IMR-90 (cell line): ENCODE measurements around the gene MORF4L1. TPM values are rescaled to one million over a fixed set of nuclear protein-coding genes. Genes with fewer than 3 reads are reported as not detected.

Source experiments
- ATAC-seq: fragments of 200-7000 bp; cut with Tn5 transposase; 2 replicates; pipeline ENCODE4 v1.9.1; 2020; ENCODE audit warnings: low read depth, mild to moderate bottlenecking, moderate library complexity
- BruUV-seq: library from RNA; stranded (reverse); fragments of 400-500 nt; replicated peaks from 2 replicates; lab custom pipeline; 2021; lab: Mats Ljungman, UMichigan
- CTCF ChIA-PET: fragments of 300-600 bp; formaldehyde crosslinking; extraction: SDS; loops from one replicate; lab custom pipeline; 2021; ENCODE audit warnings: antibody characterized with exemption; lab: Yijun Ruan, JAX
- POLR2A ChIA-PET: fragments of 300-600 bp; sonication (Branson Sonifier 250); formaldehyde crosslinking; loops from one replicate; lab custom pipeline; 2022; ENCODE audit warnings: antibody characterized with exemption; ENCODE audit not compliant: unreplicated experiment; lab: Charles Lee
- DNase-seq: peaks from one replicate; pipeline ENCODE4 v3.0.0; 2013
- H2AFZ ChIP-seq: replicated peaks from 2 replicates; pipeline ENCODE3; 2013; ENCODE audit warnings: low read length, mild to moderate bottlenecking; ENCODE audit not compliant: poor library complexity
- H2AK5ac ChIP-seq: 2 replicates; pipeline ENCODE4 v1.6.1; 2013; ENCODE audit warnings: low read depth, low read length, inconsistent platforms
- H2AK9ac ChIP-seq: replicated peaks from 2 replicates; pipeline ENCODE3; 2013; ENCODE audit warnings: mild to moderate bottlenecking, low read depth, low read length, moderate library complexity; ENCODE audit not compliant: poor library complexity
- H2BK120ac ChIP-seq: 2 replicates; pipeline ENCODE4 v1.6.1; 2013; ENCODE audit warnings: low read depth, low read length, inconsistent platforms
- H2BK15ac ChIP-seq: 3 replicates; pipeline ENCODE4 v1.6.1; 2013; ENCODE audit warnings: low read depth, low read length, inconsistent platforms
- H2BK20ac ChIP-seq: 2 replicates; pipeline ENCODE4 v1.6.1; 2013; ENCODE audit warnings: low read depth, mild to moderate bottlenecking, inconsistent platforms, low read length, moderate library complexity
- H2BK5ac ChIP-seq: 2 replicates; pipeline ENCODE4 v1.6.1; 2013; ENCODE audit warnings: mild to moderate bottlenecking, low read depth, low read length, inconsistent platforms; ENCODE audit not compliant: poor library complexity, severe bottlenecking
- H3K14ac ChIP-seq: replicated peaks from 2 replicates; pipeline ENCODE4 v1.6.1; 2013; ENCODE audit warnings: low read depth, low read length, inconsistent platforms
- H3K18ac ChIP-seq: 2 replicates; pipeline ENCODE4 v1.6.1; 2013; ENCODE audit warnings: low read depth, low read length, control low read depth
- H3K23ac ChIP-seq: 2 replicates; pipeline ENCODE4 v1.6.1; 2013; ENCODE audit warnings: low read depth, low read length, inconsistent platforms
- H3K27ac ChIP-seq: 2 replicates; pipeline ENCODE4 v1.5.1; 2013; ENCODE audit warnings: mild to moderate bottlenecking, control low read depth, low read length; ENCODE audit not compliant: insufficient read depth
- H3K27me3 ChIP-seq: 2 replicates; pipeline ENCODE4 v1.6.1; 2013; ENCODE audit warnings: low read length; ENCODE audit not compliant: control insufficient read depth, insufficient read depth
- H3K36me3 ChIP-seq: 2 replicates; pipeline ENCODE4 v1.6.1; 2013; ENCODE audit warnings: low read length, mixed read lengths; ENCODE audit not compliant: control insufficient read depth, insufficient read depth
- H3K4ac ChIP-seq: 2 replicates; pipeline ENCODE4 v1.6.1; 2013; ENCODE audit warnings: low read depth, low read length, inconsistent platforms
- H3K4me1 ChIP-seq: 2 replicates; pipeline ENCODE4 v1.6.1; 2013; ENCODE audit warnings: low read length, mixed read lengths; ENCODE audit not compliant: control insufficient read depth, insufficient read depth
- H3K4me2 ChIP-seq: 2 replicates; pipeline ENCODE4 v1.6.1; 2013; ENCODE audit warnings: low read depth, mild to moderate bottlenecking, control low read depth, low read length, moderate library complexity
- H3K4me3 ChIP-seq: 2 replicates; pipeline ENCODE4 v1.5.1; 2013; ENCODE audit warnings: low read depth, mild to moderate bottlenecking, control low read depth, low read length, moderate library complexity; ENCODE audit not compliant: insufficient read depth
- H3K56ac ChIP-seq: 2 replicates; pipeline ENCODE4 v1.6.1; 2013; ENCODE audit warnings: low read length, inconsistent platforms; ENCODE audit not compliant: insufficient read depth; ENCODE audit errors: extremely low read depth
- H3K79me1 ChIP-seq, 2 experiments: 2 replicates each; pipeline ENCODE4 v1.6.1; 2013; ENCODE audit warnings: low read length in 2 of 2, inconsistent platforms in 1 of 2, low read depth in 1 of 2
- H3K9ac ChIP-seq: 2 replicates; pipeline ENCODE4 v1.6.1; 2013; ENCODE audit warnings: low read depth, low read length, control low read depth
- H3K9me1 ChIP-seq: 2 replicates; pipeline ENCODE4 v1.6.1; 2013; ENCODE audit warnings: low read length, inconsistent platforms; ENCODE audit not compliant: insufficient read depth
- H3K9me3 ChIP-seq: 2 replicates; pipeline ENCODE4 v1.6.1; 2013; ENCODE audit warnings: low read length; ENCODE audit not compliant: control insufficient read depth, insufficient read depth
- H4K20me1 ChIP-seq: 2 replicates; pipeline ENCODE4 v1.6.1; 2013; ENCODE audit warnings: low read length, inconsistent platforms; ENCODE audit not compliant: insufficient read depth
- H4K5ac ChIP-seq: 2 replicates; pipeline ENCODE4 v1.6.1; 2013; ENCODE audit warnings: mild to moderate bottlenecking, low read depth, low read length, control low read depth
- H4K8ac ChIP-seq, 2 experiments: 2 replicates each; pipeline ENCODE4 v1.6.1; 2013; ENCODE audit warnings: low read depth in 2 of 2, low read length in 2 of 2, control low read depth in 1 of 2, inconsistent platforms in 1 of 2
- H4K91ac ChIP-seq: 2 replicates; pipeline ENCODE4 v1.6.1; 2013; ENCODE audit warnings: low read depth, low read length, inconsistent platforms; ENCODE audit not compliant: insufficient read depth
- RCOR1 ChIP-seq: IDR thresholded peaks from 2 replicates; pipeline ENCODE4 v1.6.1; 2012; ENCODE audit warnings: mild to moderate bottlenecking, low read length, improper control_type of control experiment; ENCODE audit not compliant: insufficient replicate concordance
- WGBS, 2 experiments: methylation state at CpG; one replicate each; pipeline versions ENCODE4 v1.1.5 to v1.1.7; 2013; ENCODE audit warnings: missing lambda C conversion rate in 2 of 2; ENCODE audit not compliant: insufficient read length in 1 of 2; ENCODE audit errors: extremely low coverage in 2 of 2; 5-methylcytosine and 5-hydroxymethylcytosine counted together
- dilution Hi-C: fragments of 300-500 bp; cut with HindIII; formaldehyde crosslinking; loops from one replicate; pipeline ENCODE4 v1.14.3; 2018; ENCODE audit warnings: low sequenced_read_pairs; ENCODE audit not compliant: unreplicated experiment
- in situ Hi-C: fragments of 300-500 bp; cut with MboI; formaldehyde crosslinking; loops from 3 replicates; pipeline ENCODE4 v1.14.3; 2019; ENCODE audit warnings: low sequenced_read_pairs, inconsistent platforms, mixed read lengths
- intact Hi-C: fragments of 100-400 bp; cut with micrococcal nuclease; formaldehyde crosslinking; loops from 2 replicates; pipeline ENCODE4 v1.10.0; 2022
- polyA plus RNA-seq, 3 experiments: library from polyadenylated mRNA; depleted of rRNA; stranded (reverse); fragments of >200 nt; gene quantifications; 2 replicates each; pipeline ENCODE4 v1.2.3, GENCODE V29; 2012; ENCODE audit warnings: low replicate concordance in 1 of 3
- total RNA-seq: library from RNA; depleted of rRNA; stranded (reverse); fragments of >200 nt; gene quantifications from 2 replicates; pipeline ENCODE4 v1.2.3, GENCODE V29; 2012
- TF ChIP-seq, protein P1 (sequence below): conservative IDR thresholded peaks from 2 replicates; pipeline ENCODE4 v1.5.1; 2012; ENCODE audit warnings: mild to moderate bottlenecking, low read depth, low read length, improper control_type of control experiment

The MORF4L1 gene
- total and polyA plus RNA-seq, 2 of the 4 experiments (the other 2 are of a cell fraction): 217 to 392 TPM

DNA sequence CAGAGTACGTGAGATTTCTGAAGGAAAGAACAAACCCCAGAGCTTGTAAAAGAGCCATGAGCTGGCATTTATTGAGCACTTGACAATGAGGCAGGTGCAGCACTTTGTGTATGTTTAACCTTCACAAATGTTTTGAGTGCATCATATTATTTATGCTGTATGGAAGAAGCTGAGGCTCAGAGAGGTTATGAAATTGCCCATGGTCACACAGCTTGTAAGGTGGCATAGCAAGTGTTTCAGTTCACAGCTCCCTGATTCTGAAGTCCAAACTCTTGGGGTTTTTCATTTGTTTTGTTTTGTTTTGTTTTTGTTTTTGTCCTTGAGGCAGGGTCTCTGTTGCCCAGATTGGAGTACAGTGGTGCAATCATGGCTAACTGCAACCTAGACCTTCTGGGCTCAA, 36.4 kb upstream of the MORF4L1 start:
- no peak overlapping the region for H3K27ac ChIP-seq
- no peaks in the 10 kb centered on the region for H3K36me3 ChIP-seq
- ChIA-PET POLR2A (no interaction called here), CTCF (no interaction called here)
- H3K79me1 ChIP-seq: no peaks in the 10 kb centered on the region
- peaks cover 3% of the 10 kb centered on the region; the same call in 1 of the 2 replicates for H3K27me3 ChIP-seq
- no peak overlapping the region for H2AFZ ChIP-seq
- H4K91ac ChIP-seq: no peak overlapping the region
- BruUV-seq: no TSS peak
- no peak overlapping the region for H3K4me3 ChIP-seq
- no peak overlapping the region for H3K23ac ChIP-seq
- intact Hi-C loops (no loop called here), dilution Hi-C loops (no loop called here), in situ Hi-C loops (no loop called here)
- H3K9me1 ChIP-seq: no peaks in the 10 kb centered on the region; the same call in 1 of the 2 replicates
- H2BK5ac ChIP-seq: no peak overlapping the region
- no peak overlapping the region for H2AK9ac ChIP-seq
- H2BK20ac ChIP-seq: no peak overlapping the region
- H2BK15ac ChIP-seq: no peak overlapping the region
- H3K9ac ChIP-seq: no peak overlapping the region
- H4K8ac ChIP-seq: no peak overlapping the region
- no peak overlapping the region for H2BK120ac ChIP-seq
- H2AK5ac ChIP-seq: no peak overlapping the region
- ATAC-seq (no peak), DNase-seq (no peak)
- no peak overlapping the region for H3K18ac ChIP-seq
- no peak overlapping the region for H3K4me2 ChIP-seq
- H3K4ac ChIP-seq: no peak overlapping the region
- no peak overlapping the region for H3K56ac ChIP-seq
- H3K9me3 ChIP-seq: no peaks in the 10 kb centered on the region
- no peak overlapping the region for H4K5ac ChIP-seq
- H3K4me1 ChIP-seq: peaks cover 5% of the 10 kb centered on the region; the same call in 1 of the 2 replicates
- H3K14ac ChIP-seq: no peak overlapping the region
- no CpG with 5 or more reads among the region's 1 CpG for WGBS, 2 experiments
- no peaks in the 10 kb centered on the region for H4K20me1 ChIP-seq
- TF ChIP-seq, protein P1, sequence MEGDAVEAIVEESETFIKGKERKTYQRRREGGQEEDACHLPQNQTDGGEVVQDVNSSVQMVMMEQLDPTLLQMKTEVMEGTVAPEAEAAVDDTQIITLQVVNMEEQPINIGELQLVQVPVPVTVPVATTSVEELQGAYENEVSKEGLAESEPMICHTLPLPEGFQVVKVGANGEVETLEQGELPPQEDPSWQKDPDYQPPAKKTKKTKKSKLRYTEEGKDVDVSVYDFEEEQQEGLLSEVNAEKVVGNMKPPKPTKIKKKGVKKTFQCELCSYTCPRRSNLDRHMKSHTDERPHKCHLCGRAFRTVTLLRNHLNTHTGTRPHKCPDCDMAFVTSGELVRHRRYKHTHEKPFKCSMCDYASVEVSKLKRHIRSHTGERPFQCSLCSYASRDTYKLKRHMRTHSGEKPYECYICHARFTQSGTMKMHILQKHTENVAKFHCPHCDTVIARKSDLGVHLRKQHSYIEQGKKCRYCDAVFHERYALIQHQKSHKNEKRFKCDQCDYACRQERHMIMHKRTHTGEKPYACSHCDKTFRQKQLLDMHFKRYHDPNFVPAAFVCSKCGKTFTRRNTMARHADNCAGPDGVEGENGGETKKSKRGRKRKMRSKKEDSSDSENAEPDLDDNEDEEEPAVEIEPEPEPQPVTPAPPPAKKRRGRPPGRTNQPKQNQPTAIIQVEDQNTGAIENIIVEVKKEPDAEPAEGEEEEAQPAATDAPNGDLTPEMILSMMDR: no peak
- no peak for TF ChIP-seq RCOR1
